ENCODE measurements around the gene DDR2.
"Not testable (repeated sequence)": the region's sequence is repeated elsewhere in the genome, so short reads cannot be mapped to it uniquely, and the experiment has no call there.

The DDR2 gene

GRCh38 chr1:162726555-162726954 is 94.3 kb downstream of the DDR2 start:
- Histone ChIP-seq H3K27ac (no peak overlapping the region), H3K9ac (no peak overlapping the region), H3K79me2 (no peaks in the 10 kb centered on the region), H3K4me3 (ENCODE audit: low read depth, low read length) (no peak overlapping the region), H3K4me1 (no peaks in the 10 kb centered on the region), H3K36me3 (ENCODE audit: control insufficient read depth, insufficient read depth, low read length) (no peaks in the 10 kb centered on the region), H2AFZ (no peak overlapping the region), H3K9me3 (ENCODE audit: control insufficient read depth, low read length) (no peaks in the 10 kb centered on the region), H3K27me3 (ENCODE audit: control insufficient read depth, insufficient read depth, low read length) (no peaks in the 10 kb centered on the region), H3K4me2 (ENCODE audit: low read length) (no peak overlapping the region)
- no peak for TF ChIP-seq CTCF (IDR thresholded peaks at IDR 0.05)

GRCh38 chr1:162727493-162727892 is 95.2 kb downstream of the DDR2 start:
- not testable (repeated sequence) for H3K79me2 ChIP-seq; H3K27me3 ChIP-seq (ENCODE audit: control insufficient read depth, insufficient read depth, low read length)

GRCh38 chr1:162728573-162728972 is 96.3 kb downstream of the DDR2 start:
- Histone ChIP-seq H3K4me3 (ENCODE audit: low read depth, low read length) (no peak overlapping the region), H3K4me2 (ENCODE audit: low read length) (no peak overlapping the region), H2AFZ (peak overlapping the region; percentile 38), H3K9ac (no peak overlapping the region), H3K27ac (no peak overlapping the region), H3K4me1 (no peaks in the 10 kb centered on the region), H3K9me3 (ENCODE audit: control insufficient read depth, low read length) (no peaks in the 10 kb centered on the region), H3K79me2 (no peaks in the 10 kb centered on the region), H3K36me3 (ENCODE audit: control insufficient read depth, insufficient read depth, low read length) (no peaks in the 10 kb centered on the region), H3K27me3 (ENCODE audit: control insufficient read depth, insufficient read depth, low read length) (no peaks in the 10 kb centered on the region)
- TF ChIP-seq CTCF (IDR thresholded peaks at IDR 0.05) = no peak

More at GRCh38 chr1:162727493-162727892, 95.2 kb downstream of the DDR2 start:
- H3K4me1 ChIP-seq; H3K36me3 ChIP-seq (ENCODE audit: control insufficient read depth, insufficient read depth, low read length); H2AFZ ChIP-seq; H3K9ac ChIP-seq; H3K4me3 ChIP-seq (ENCODE audit: low read depth, low read length); H3K4me2 ChIP-seq (ENCODE audit: low read length); H3K9me3 ChIP-seq (ENCODE audit: control insufficient read depth, low read length); H3K27ac ChIP-seq: not testable (repeated sequence)

- H2AFZ ChIP-seq; H3K9ac ChIP-seq; H3K79me2 ChIP-seq; H3K27ac ChIP-seq; H3K4me1 ChIP-seq; H3K27me3 ChIP-seq (ENCODE audit: control insufficient read depth, insufficient read depth, low read length); H3K4me2 ChIP-seq (ENCODE audit: low read length); H3K9me3 ChIP-seq (ENCODE audit: control insufficient read depth, low read length); H3K36me3 ChIP-seq (ENCODE audit: control insufficient read depth, insufficient read depth, low read length); H3K4me3 ChIP-seq (ENCODE audit: low read depth, low read length): not testable (repeated sequence)
Observed at GRCh38 chr1:162729195-162729774, 97.0 kb downstream of the DDR2 start.

- Histone ChIP-seq H3K9ac (no peak overlapping the region), H3K4me2 (ENCODE audit: low read length) (no peak overlapping the region), H3K79me2 (no peaks in the 10 kb centered on the region), H3K36me3 (ENCODE audit: control insufficient read depth, insufficient read depth, low read length) (no peaks in the 10 kb centered on the region), H3K4me3 (ENCODE audit: low read depth, low read length) (no peak overlapping the region), H2AFZ (no peak overlapping the region), H3K4me1 (no peaks in the 10 kb centered on the region), H3K9me3 (ENCODE audit: control insufficient read depth, low read length) (no peaks in the 10 kb centered on the region), H3K27ac (no peak overlapping the region), H3K27me3 (ENCODE audit: control insufficient read depth, insufficient read depth, low read length) (no peaks in the 10 kb centered on the region)
- no peak for TF ChIP-seq CTCF (IDR thresholded peaks at IDR 0.05)
Observed at GRCh38 chr1:162732094-162732493, 99.8 kb downstream of the DDR2 start.
